ENCODE measurements around the gene TUBAL3. TPM values are rescaled to one million over a fixed set of nuclear protein-coding genes. Genes with fewer than 3 reads are reported as not detected.
A peak's percentile ranks its signal among the peaks of the same experiment; 100 is the strongest.

The TUBAL3 gene
- total RNA-seq, 1 experiment from 2014 or later, result not detected

DNA sequence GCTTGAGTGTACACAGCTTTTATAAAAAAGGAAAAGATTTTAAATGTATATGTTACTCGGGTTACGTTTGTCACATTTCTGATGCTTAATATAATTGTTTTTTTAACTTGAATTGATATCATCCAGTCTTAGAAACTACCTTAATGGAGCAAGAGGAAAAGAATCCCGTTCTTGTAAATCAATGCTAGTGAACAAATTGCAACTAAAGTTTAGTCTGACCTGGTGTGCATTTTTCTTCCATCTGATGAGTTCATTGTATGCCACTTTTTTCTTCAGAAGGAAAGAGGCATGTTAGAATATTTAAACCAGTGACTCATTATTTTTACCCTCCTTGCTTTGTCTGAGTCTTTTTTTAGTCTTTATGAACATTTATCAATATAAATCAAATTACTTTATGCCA is 42.4 kb upstream of the TUBAL3 start:
- no peaks in the 10 kb centered on the region for H3K9me3 ChIP-seq (ENCODE audit: control insufficient read depth, insufficient read depth, low read depth, low read length)
- no peaks in the 10 kb centered on the region for H3K36me3 ChIP-seq (ENCODE audit: control insufficient read depth, insufficient read depth, low read length)
- in situ Hi-C loops (cut with HindIII; ENCODE audit: low pct_unique_long_range_greater_than_20kb, low sequenced_read_pairs), result no loop called here
- POLR2A ChIA-PET, result no interaction called here
- no TSS peak for BruUV-seq (replicated peaks)
- ATAC-seq (no peak), DNase-seq (ENCODE audit: low read depth, low spot score) (no peak)
- no peak for TF ChIP-seq TCF7L2 (IDR thresholded peaks at IDR 0.05; ENCODE audit: low read depth, low read length)
- no peak for TF ChIP-seq SIN3A (IDR thresholded peaks at IDR 0.05; ENCODE audit: borderline replicate concordance, insufficient read depth, low read depth, low read length)
- TF ChIP-seq, protein P1, sequence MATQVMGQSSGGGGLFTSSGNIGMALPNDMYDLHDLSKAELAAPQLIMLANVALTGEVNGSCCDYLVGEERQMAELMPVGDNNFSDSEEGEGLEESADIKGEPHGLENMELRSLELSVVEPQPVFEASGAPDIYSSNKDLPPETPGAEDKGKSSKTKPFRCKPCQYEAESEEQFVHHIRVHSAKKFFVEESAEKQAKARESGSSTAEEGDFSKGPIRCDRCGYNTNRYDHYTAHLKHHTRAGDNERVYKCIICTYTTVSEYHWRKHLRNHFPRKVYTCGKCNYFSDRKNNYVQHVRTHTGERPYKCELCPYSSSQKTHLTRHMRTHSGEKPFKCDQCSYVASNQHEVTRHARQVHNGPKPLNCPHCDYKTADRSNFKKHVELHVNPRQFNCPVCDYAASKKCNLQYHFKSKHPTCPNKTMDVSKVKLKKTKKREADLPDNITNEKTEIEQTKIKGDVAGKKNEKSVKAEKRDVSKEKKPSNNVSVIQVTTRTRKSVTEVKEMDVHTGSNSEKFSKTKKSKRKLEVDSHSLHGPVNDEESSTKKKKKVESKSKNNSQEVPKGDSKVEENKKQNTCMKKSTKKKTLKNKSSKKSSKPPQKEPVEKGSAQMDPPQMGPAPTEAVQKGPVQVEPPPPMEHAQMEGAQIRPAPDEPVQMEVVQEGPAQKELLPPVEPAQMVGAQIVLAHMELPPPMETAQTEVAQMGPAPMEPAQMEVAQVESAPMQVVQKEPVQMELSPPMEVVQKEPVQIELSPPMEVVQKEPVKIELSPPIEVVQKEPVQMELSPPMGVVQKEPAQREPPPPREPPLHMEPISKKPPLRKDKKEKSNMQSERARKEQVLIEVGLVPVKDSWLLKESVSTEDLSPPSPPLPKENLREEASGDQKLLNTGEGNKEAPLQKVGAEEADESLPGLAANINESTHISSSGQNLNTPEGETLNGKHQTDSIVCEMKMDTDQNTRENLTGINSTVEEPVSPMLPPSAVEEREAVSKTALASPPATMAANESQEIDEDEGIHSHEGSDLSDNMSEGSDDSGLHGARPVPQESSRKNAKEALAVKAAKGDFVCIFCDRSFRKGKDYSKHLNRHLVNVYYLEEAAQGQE (IDR thresholded peaks at IDR 0.05; ENCODE audit: insufficient read depth in 1 of 2, low read depth in 2 of 2, low read length in 1 of 2), result no peak
- no peak for TF ChIP-seq POLR2AphosphoS5 (IDR thresholded peaks at IDR 0.05; ENCODE audit: low read depth, low read length)
- TF ChIP-seq, protein P2, sequence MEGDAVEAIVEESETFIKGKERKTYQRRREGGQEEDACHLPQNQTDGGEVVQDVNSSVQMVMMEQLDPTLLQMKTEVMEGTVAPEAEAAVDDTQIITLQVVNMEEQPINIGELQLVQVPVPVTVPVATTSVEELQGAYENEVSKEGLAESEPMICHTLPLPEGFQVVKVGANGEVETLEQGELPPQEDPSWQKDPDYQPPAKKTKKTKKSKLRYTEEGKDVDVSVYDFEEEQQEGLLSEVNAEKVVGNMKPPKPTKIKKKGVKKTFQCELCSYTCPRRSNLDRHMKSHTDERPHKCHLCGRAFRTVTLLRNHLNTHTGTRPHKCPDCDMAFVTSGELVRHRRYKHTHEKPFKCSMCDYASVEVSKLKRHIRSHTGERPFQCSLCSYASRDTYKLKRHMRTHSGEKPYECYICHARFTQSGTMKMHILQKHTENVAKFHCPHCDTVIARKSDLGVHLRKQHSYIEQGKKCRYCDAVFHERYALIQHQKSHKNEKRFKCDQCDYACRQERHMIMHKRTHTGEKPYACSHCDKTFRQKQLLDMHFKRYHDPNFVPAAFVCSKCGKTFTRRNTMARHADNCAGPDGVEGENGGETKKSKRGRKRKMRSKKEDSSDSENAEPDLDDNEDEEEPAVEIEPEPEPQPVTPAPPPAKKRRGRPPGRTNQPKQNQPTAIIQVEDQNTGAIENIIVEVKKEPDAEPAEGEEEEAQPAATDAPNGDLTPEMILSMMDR (IDR thresholded peaks at IDR 0.05), result no peak
- H3K27ac ChIP-seq (ENCODE audit: low read length), result peak overlapping the region; percentile 74
- no peaks in the 10 kb centered on the region for H3K27me3 ChIP-seq (ENCODE audit: control insufficient read depth, insufficient read depth, low read length)
- peak overlapping the region; percentile 44 to 67; a peak in 3 of 4 replicates for H3K4me3 ChIP-seq (ENCODE audit: low read depth in 2 of 2, low read length in 2 of 2)
- peaks cover 13% of the 10 kb centered on the region for H3K4me1 ChIP-seq (ENCODE audit: control insufficient read depth, insufficient read depth, low read length)
- intact Hi-C loops (cut with micrococcal nuclease; ENCODE audit: unreplicated experiment), result no loop called here
- CTCF ChIA-PET, result interaction anchor here (1.2 kb wide), 1 partner anchor 176 kb away, joined by 3 read pairs; no protein-coding TSS in a partner anchor

- H3K27ac ChIP-seq (ENCODE audit: low read length), result peak overlapping the region; percentile 74
- H3K9me3 ChIP-seq (ENCODE audit: control insufficient read depth, insufficient read depth, low read depth, low read length), result no peaks in the 10 kb centered on the region
- no peaks in the 10 kb centered on the region for H3K27me3 ChIP-seq (ENCODE audit: control insufficient read depth, insufficient read depth, low read length)
- ATAC-seq, result peak; percentile 97
- peak overlapping the region; percentile 44 to 67 for H3K4me3 ChIP-seq (ENCODE audit: low read depth in 2 of 2, low read length in 2 of 2)
- no peaks in the 10 kb centered on the region for H3K36me3 ChIP-seq (ENCODE audit: control insufficient read depth, insufficient read depth, low read length)
- in situ Hi-C loops (cut with HindIII; ENCODE audit: low pct_unique_long_range_greater_than_20kb, low sequenced_read_pairs), result no loop called here
- H3K4me1 ChIP-seq (ENCODE audit: control insufficient read depth, insufficient read depth, low read length), result peaks cover 13% of the 10 kb centered on the region
- ChIA-PET CTCF (interaction anchor here (1.2 kb wide), 1 partner anchor 177 kb away, joined by 3 read pairs; no protein-coding TSS in a partner anchor), POLR2A (no interaction called here)
- no peak for TF ChIP-seq SIN3A (IDR thresholded peaks at IDR 0.05; ENCODE audit: borderline replicate concordance, insufficient read depth, low read depth, low read length)
- 0 out of 2 replicates have a peak, but pooled peaks have one; percentile 20 for TF ChIP-seq TCF7L2 (IDR thresholded peaks at IDR 0.05; ENCODE audit: low read depth, low read length)
- TF ChIP-seq POLR2AphosphoS5 (IDR thresholded peaks at IDR 0.05; ENCODE audit: low read depth, low read length), result peak; percentile 69; the same call in 1 of the 2 replicates
- no TSS peak for BruUV-seq (replicated peaks)
- peak; percentile 45 for DNase-seq (ENCODE audit: low read depth, low spot score)
- intact Hi-C loops (cut with micrococcal nuclease; ENCODE audit: unreplicated experiment), result no loop called here
These were observed 41.8 kb upstream of the TUBAL3 start for GRCh38 chr10:5446390-5446926.

DNA sequence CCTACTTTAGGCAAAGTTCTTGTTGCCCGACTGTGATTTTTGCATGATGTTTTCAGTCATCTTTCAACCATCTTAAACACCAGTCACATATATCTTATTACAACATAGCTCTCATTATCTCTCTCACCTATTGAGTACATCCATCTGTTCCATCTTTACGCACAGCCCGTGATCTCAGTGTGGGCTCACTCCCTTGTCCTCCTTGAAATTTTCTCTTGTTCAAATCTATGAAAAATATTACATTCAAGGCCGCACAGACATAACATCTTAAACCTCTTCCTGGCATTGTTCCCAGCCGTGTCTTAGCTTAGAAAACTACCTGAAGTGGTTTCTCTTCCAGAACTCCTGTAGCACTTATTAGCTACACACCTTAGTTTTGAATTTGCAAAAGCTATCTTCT is 40.4 kb upstream of the TUBAL3 start:
- H3K36me3 ChIP-seq (ENCODE audit: control insufficient read depth, insufficient read depth, low read length), result no peaks in the 10 kb centered on the region
- no peaks in the 10 kb centered on the region for H3K9me3 ChIP-seq (ENCODE audit: control insufficient read depth, insufficient read depth, low read depth, low read length)
- intact Hi-C loops (cut with micrococcal nuclease; ENCODE audit: unreplicated experiment) (no loop called here), in situ Hi-C loops (cut with HindIII; ENCODE audit: low pct_unique_long_range_greater_than_20kb, low sequenced_read_pairs) (no loop called here)
- POLR2A ChIA-PET, result no interaction called here
- no TSS peak for BruUV-seq (replicated peaks)
- H3K27me3 ChIP-seq (ENCODE audit: control insufficient read depth, insufficient read depth, low read length), result no peaks in the 10 kb centered on the region
- no peak overlapping the region for H3K4me3 ChIP-seq (ENCODE audit: low read depth in 2 of 2, low read length in 2 of 2)
- DNase-seq (ENCODE audit: low read depth, low spot score), result no peak
- H3K4me1 ChIP-seq (ENCODE audit: control insufficient read depth, insufficient read depth, low read length), result peaks cover 13% of the 10 kb centered on the region
- H3K27ac ChIP-seq (ENCODE audit: low read length), result no peak overlapping the region
- no peak for TF ChIP-seq TCF7L2 (IDR thresholded peaks at IDR 0.05; ENCODE audit: low read depth, low read length)
- TF ChIP-seq POLR2AphosphoS5 (IDR thresholded peaks at IDR 0.05; ENCODE audit: low read depth, low read length), result no peak
- CTCF ChIA-PET, result no interaction called here
- no peak for ATAC-seq

Measured in Panc1 (cell line).